K562 (cell line): ENCODE measurements around the gene TEX35. TPM values are rescaled to one million over a fixed set of nuclear protein-coding genes. Genes with fewer than 3 reads are reported as not detected.

Experiments
- ATAC-seq: fragments of 200-7000 bp; cut with Tn5 transposase; 3 replicates; pipeline ENCODE4 v1.9.1; 2020; ENCODE audit warnings: moderate library complexity
- BruUV-seq: library from RNA; stranded (reverse); fragments of 400-500 nt; replicated peaks from 2 replicates; lab custom pipeline; 2021; lab: Mats Ljungman, UMichigan
- CTCF ChIA-PET: fragments of 300-600 bp; formaldehyde crosslinking; extraction: SDS; loops from one replicate; lab custom pipeline; 2021; ENCODE audit warnings: low intra/inter-chr PET ratio; lab: Yijun Ruan, JAX
- POLR2A ChIA-PET: fragments of 300-600, 350-650 bp; sonication (Branson Sonifier 250); formaldehyde crosslinking; extraction: SDS; loops from one replicate; lab custom pipeline; 2021; ENCODE audit warnings: antibody characterized with exemption, inconsistent platforms; lab: Yijun Ruan, JAX
- DNase-seq, 4 experiments: peaks; one replicate each; pipeline versions ENCODE4 v3.0.0 to v3.0.0-alpha.2; 2011 to 2018; ENCODE audit warnings: low spot score in 3 of 4, mixed read lengths in 3 of 4; ENCODE audit errors: extremely low read depth in 1 of 4
- FAIRE-seq: peaks from 2 replicates; lab custom pipeline; 2011; peaks lifted over from hg19 to GRCh38; lab: Jason Lieb, UNC
- H2AFZ ChIP-seq: 2 replicates; pipeline ENCODE4 v1.6.0; 2011; ENCODE audit warnings: low read depth, low read length, control low read depth, inconsistent platforms
- H3K27ac ChIP-seq: fragments of 200-600 bp; 3 replicates; pipeline ENCODE4 v1.8.0; 2011; ENCODE audit warnings: low read depth, mild to moderate bottlenecking, control low read depth, inconsistent platforms, low read length, moderate library complexity, mixed read lengths; ENCODE audit errors: extremely low read depth
- H3K27me3 ChIP-seq, 2 experiments: fragments of 300-600 bp in 1 of 2; 2 replicates in 1 of 2; 3 replicates in 1 of 2; pipeline versions ENCODE4 v1.6.0 to v1.8.0; 2011; ENCODE audit warnings: inconsistent platforms in 2 of 2, low read length in 2 of 2, mild to moderate bottlenecking in 1 of 2, mixed read lengths in 1 of 2, moderate library complexity in 1 of 2; ENCODE audit not compliant: control insufficient read depth in 2 of 2, insufficient read depth in 2 of 2
- H3K36me3 ChIP-seq: fragments of 300-600 bp; 3 replicates; pipeline ENCODE4 v1.8.0; 2011; ENCODE audit warnings: mild to moderate bottlenecking, low read length, inconsistent platforms; ENCODE audit not compliant: control insufficient read depth, insufficient read depth
- H3K4me1 ChIP-seq, 2 experiments: fragments of 200-600 bp in 1 of 2; replicated peaks in 1 of 2; 2 replicates in 1 of 2; 3 replicates in 1 of 2; pipeline versions ENCODE4 v1.5.1 to v1.8.0; 2011; ENCODE audit warnings: inconsistent platforms in 2 of 2, low read length in 2 of 2, mild to moderate bottlenecking in 1 of 2, mixed read lengths in 1 of 2, moderate library complexity in 1 of 2; ENCODE audit not compliant: control insufficient read depth in 2 of 2, insufficient read depth in 2 of 2
- H3K4me2 ChIP-seq: 2 replicates; pipeline ENCODE4 v1.6.1; 2011; ENCODE audit warnings: low read length, control low read depth, inconsistent platforms, mixed read lengths; ENCODE audit not compliant: insufficient read depth
- H3K4me3 ChIP-seq: fragments of 200-600 bp; sonication (generic), shearing (Covaris generic); 2 replicates; pipeline ENCODE4 v1.5.1; 2016; ENCODE audit warnings: control low read depth, inconsistent platforms
- H3K79me2 ChIP-seq: fragments of 200-600 bp; 3 replicates; pipeline ENCODE4 v1.8.0; 2011; ENCODE audit warnings: low read length, inconsistent platforms; ENCODE audit not compliant: control insufficient read depth, insufficient read depth
- H3K9ac ChIP-seq, 2 experiments: 2 replicates each; pipeline versions ENCODE4 v1.6.0 to v1.6.1; 2011; ENCODE audit warnings: low read depth in 2 of 2, low read length in 2 of 2, control low read depth in 1 of 2, inconsistent platforms in 1 of 2, mild to moderate bottlenecking in 1 of 2, mixed read lengths in 1 of 2; ENCODE audit not compliant: insufficient read depth in 1 of 2
- H3K9me1 ChIP-seq: one replicate; pipeline ENCODE4 v1.6.0; 2011; ENCODE audit warnings: inconsistent platforms, mild to moderate bottlenecking, low read length, moderate library complexity; ENCODE audit not compliant: control insufficient read depth, insufficient read depth
- H3K9me3 ChIP-seq: replicated peaks from 2 replicates; pipeline ENCODE4 v1.5.1; 2011; ENCODE audit warnings: low read depth, low read length, inconsistent platforms; ENCODE audit not compliant: control insufficient read depth, insufficient read depth
- H4K20me1 ChIP-seq: replicated peaks from 2 replicates; pipeline ENCODE4 v1.6.1; 2011; ENCODE audit warnings: low read length, inconsistent platforms, mixed read lengths; ENCODE audit not compliant: control insufficient read depth, insufficient read depth
- MEIS2 ChIP-seq: fragments of 450-650 bp; IDR thresholded peaks from 2 replicates; pipeline ENCODE4 v1.6.1; 2014; ENCODE audit warnings: mild to moderate bottlenecking; ENCODE audit not compliant: partially characterized antibody
- MIER1 ChIP-seq: fragments of 450-650 bp; IDR thresholded peaks from 2 replicates; pipeline ENCODE4 v1.6.1; 2016; ENCODE audit warnings: antibody characterized with exemption, mild to moderate bottlenecking, low read depth
- SP2 ChIP-seq: IDR thresholded peaks from 2 replicates; pipeline ENCODE4 v1.6.1; 2011; ENCODE audit warnings: mild to moderate bottlenecking, low read depth, low read length, moderate library complexity; ENCODE audit not compliant: poor library complexity, severe bottlenecking; ENCODE audit errors: extremely low read depth
- ZNF121 ChIP-seq: sonication (generic); formaldehyde crosslinking; conservative IDR thresholded peaks from 2 replicates; pipeline ENCODE4 v1.8.0; 2022; ENCODE audit warnings: missing genetic modification reagents
- ZNF140 ChIP-seq: fragments of 250-450 bp; sonication (Bioruptor Pico); IDR thresholded peaks from 2 replicates; pipeline ENCODE4 v1.8.0; 2021; ENCODE audit warnings: moderate library complexity, mild to moderate bottlenecking, inconsistent platforms
- WGBS: fragments of 100-300 bp; shearing (Covaris generic); methylation state at CpG from one replicate; pipeline ENCODE4 v1.1.6; 2016; ENCODE audit warnings: low coverage, mixed read lengths; ENCODE audit not compliant: insufficient coverage; ENCODE audit errors: missing lambda C conversion rate; 5-methylcytosine and 5-hydroxymethylcytosine counted together
- in situ Hi-C: fragments of 300-500 bp; cut with MboI; formaldehyde crosslinking; loops from 4 replicates; pipeline ENCODE4 v1.15.0; 2018; ENCODE audit warnings: inconsistent platforms, mixed read lengths
- intact Hi-C: fragments of 100-400 bp; cut with micrococcal nuclease; formaldehyde crosslinking; loops from 2 replicates; pipeline ENCODE4 v1.14.2; 2022
- polyA plus RNA-seq, 8 experiments: library from polyadenylated mRNA; depleted of rRNA in 4 of 8; stranded (reverse) in 5 of 8; unstranded in 3 of 8; fragments of >200 nt; fragmentation: Nextera tagmentation in 2 of 8; fragmentation: Illumina TruSeq in 1 of 8; extraction: Ambion mirVana in 2 of 8; extraction: Trizol in 1 of 8; gene quantifications; 2 replicates each; pipeline versions ENCODE4 v1.2.1 to v1.2.3, GENCODE V29; 2011 to 2014; ENCODE audit warnings: inconsistent platforms in 1 of 8, missing spikeins in 1 of 8
- total RNA-seq, 7 experiments: library from RNA; depleted of rRNA in 6 of 7; stranded (reverse); fragments of >200 nt in 6 of 7; fragmentation: Illumina TruSeq in 2 of 7; extraction: Trizol in 2 of 7; gene quantifications; 2 replicates each; pipeline versions ENCODE4 v1.2.1 to v1.2.3, GENCODE V29; 2011 to 2021; ENCODE audit warnings: low replicate concordance in 1 of 7
- TF ChIP-seq, protein P1 (sequence below): fragments of 200-600 bp; sonication (generic); IDR thresholded peaks from one replicate; pipeline ENCODE4 v1.6.1; 2012; ENCODE audit warnings: mild to moderate bottlenecking, low read depth, low read length, inconsistent platforms

TEX35 gene
- total and polyA plus RNA-seq, 9 of the 15 experiments (the other 6 are each of a cell fraction or from before 2014, with no cell fraction given): not detected

DNA sequence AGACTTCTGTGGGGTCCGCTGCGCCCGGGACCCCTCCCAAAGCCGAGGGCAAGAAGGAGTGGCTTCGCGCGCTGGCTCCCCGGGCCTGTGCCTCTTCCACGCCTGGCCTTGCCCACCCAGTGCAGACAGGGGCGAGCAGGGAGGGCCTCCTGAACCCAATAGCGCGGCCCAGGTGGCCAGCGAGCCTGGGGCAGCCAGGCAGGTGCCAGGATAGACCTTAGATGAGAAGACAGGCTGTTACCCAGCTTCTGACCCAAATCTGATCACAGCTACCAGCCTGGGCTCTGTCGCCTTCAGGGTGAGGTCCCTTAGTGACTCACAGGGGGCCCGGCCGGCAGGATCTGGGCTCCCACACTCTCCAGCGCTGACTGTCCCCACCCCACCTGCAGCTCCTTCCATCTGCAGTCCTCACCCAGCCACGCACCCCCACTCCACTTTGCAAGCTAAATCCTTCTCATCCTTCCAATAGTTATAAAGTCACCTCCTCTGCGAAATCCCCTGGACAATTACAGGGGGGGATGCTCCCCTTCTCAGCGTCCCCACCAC, 25.8 kb upstream of the TEX35 start:
- Histone ChIP-seq H3K4me3 (no peak overlapping the region), H3K4me2 (no peak overlapping the region), H3K9me3 (no peaks in the 10 kb centered on the region), H3K27ac (no peak overlapping the region), H3K9me1 (no peaks in the 10 kb centered on the region), H3K79me2 (no peaks in the 10 kb centered on the region), H3K4me1 (no peaks in the 10 kb centered on the region; a peak in 1 of 5 replicates), H3K9ac (no peak overlapping the region), H3K36me3 (no peaks in the 10 kb centered on the region), H4K20me1 (no peaks in the 10 kb centered on the region), H3K27me3 (peaks cover 20 to 50% of the 10 kb centered on the region in 2 experiments; a peak in 4 of 5 replicates), H2AFZ (no peak overlapping the region)
- BruUV-seq: no TSS peak
- TF ChIP-seq ZNF140 (CRISPR knock-in tag) (no peak), MEIS2 (no peak), ZNF121 (CRISPR knock-in tag) (no peak), MIER1 (no peak), SP2 (no peak)
- TF ChIP-seq, protein P1, sequence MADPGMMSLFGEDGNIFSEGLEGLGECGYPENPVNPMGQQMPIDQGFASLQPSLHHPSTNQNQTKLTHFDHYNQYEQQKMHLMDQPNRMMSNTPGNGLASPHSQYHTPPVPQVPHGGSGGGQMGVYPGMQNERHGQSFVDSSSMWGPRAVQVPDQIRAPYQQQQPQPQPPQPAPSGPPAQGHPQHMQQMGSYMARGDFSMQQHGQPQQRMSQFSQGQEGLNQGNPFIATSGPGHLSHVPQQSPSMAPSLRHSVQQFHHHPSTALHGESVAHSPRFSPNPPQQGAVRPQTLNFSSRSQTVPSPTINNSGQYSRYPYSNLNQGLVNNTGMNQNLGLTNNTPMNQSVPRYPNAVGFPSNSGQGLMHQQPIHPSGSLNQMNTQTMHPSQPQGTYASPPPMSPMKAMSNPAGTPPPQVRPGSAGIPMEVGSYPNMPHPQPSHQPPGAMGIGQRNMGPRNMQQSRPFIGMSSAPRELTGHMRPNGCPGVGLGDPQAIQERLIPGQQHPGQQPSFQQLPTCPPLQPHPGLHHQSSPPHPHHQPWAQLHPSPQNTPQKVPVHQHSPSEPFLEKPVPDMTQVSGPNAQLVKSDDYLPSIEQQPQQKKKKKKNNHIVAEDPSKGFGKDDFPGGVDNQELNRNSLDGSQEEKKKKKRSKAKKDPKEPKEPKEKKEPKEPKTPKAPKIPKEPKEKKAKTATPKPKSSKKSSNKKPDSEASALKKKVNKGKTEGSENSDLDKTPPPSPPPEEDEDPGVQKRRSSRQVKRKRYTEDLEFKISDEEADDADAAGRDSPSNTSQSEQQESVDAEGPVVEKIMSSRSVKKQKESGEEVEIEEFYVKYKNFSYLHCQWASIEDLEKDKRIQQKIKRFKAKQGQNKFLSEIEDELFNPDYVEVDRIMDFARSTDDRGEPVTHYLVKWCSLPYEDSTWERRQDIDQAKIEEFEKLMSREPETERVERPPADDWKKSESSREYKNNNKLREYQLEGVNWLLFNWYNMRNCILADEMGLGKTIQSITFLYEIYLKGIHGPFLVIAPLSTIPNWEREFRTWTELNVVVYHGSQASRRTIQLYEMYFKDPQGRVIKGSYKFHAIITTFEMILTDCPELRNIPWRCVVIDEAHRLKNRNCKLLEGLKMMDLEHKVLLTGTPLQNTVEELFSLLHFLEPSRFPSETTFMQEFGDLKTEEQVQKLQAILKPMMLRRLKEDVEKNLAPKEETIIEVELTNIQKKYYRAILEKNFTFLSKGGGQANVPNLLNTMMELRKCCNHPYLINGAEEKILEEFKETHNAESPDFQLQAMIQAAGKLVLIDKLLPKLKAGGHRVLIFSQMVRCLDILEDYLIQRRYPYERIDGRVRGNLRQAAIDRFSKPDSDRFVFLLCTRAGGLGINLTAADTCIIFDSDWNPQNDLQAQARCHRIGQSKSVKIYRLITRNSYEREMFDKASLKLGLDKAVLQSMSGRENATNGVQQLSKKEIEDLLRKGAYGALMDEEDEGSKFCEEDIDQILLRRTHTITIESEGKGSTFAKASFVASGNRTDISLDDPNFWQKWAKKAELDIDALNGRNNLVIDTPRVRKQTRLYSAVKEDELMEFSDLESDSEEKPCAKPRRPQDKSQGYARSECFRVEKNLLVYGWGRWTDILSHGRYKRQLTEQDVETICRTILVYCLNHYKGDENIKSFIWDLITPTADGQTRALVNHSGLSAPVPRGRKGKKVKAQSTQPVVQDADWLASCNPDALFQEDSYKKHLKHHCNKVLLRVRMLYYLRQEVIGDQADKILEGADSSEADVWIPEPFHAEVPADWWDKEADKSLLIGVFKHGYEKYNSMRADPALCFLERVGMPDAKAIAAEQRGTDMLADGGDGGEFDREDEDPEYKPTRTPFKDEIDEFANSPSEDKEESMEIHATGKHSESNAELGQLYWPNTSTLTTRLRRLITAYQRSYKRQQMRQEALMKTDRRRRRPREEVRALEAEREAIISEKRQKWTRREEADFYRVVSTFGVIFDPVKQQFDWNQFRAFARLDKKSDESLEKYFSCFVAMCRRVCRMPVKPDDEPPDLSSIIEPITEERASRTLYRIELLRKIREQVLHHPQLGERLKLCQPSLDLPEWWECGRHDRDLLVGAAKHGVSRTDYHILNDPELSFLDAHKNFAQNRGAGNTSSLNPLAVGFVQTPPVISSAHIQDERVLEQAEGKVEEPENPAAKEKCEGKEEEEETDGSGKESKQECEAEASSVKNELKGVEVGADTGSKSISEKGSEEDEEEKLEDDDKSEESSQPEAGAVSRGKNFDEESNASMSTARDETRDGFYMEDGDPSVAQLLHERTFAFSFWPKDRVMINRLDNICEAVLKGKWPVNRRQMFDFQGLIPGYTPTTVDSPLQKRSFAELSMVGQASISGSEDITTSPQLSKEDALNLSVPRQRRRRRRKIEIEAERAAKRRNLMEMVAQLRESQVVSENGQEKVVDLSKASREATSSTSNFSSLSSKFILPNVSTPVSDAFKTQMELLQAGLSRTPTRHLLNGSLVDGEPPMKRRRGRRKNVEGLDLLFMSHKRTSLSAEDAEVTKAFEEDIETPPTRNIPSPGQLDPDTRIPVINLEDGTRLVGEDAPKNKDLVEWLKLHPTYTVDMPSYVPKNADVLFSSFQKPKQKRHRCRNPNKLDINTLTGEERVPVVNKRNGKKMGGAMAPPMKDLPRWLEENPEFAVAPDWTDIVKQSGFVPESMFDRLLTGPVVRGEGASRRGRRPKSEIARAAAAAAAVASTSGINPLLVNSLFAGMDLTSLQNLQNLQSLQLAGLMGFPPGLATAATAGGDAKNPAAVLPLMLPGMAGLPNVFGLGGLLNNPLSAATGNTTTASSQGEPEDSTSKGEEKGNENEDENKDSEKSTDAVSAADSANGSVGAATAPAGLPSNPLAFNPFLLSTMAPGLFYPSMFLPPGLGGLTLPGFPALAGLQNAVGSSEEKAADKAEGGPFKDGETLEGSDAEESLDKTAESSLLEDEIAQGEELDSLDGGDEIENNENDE: no peak
- CTCF ChIA-PET: no interaction called here
- DNase-seq (no peak), ATAC-seq (no peak), FAIRE-seq (no peak)
- POLR2A ChIA-PET: interaction anchor here (0.6 to 1.4 kb wide), 3 partner anchors 8 to 23 kb away, joined by 3 read pairs; no protein-coding TSS in a partner anchor
- intact Hi-C loops (no loop called here), in situ Hi-C loops (no loop called here)
- WGBS: 16% methylated on average over 19 of the region's 20 CpGs
